A549 (cell line): Measurements from ENCODE around the gene XPOT. TPM values are rescaled to one million over a fixed set of nuclear protein-coding genes. Genes with fewer than 3 reads are reported as not detected.

Experiments
- ATAC-seq, 2 experiments: fragments of 200-7000 bp in 1 of 2; fragments of >200 bp in 1 of 2; cut with Nextera tagmentation in 1 of 2; cut with Tn5 transposase in 1 of 2; 3 replicates each; pipeline versions ENCODE4 v1.8.0 to v1.9.1; 2018 to 2020; ENCODE audit warnings: mild to moderate bottlenecking in 1 of 2, moderate library complexity in 1 of 2
- CTCF ChIA-PET: fragments of 300-600 bp; sonication (Branson Sonifier 250); formaldehyde crosslinking; extraction: SDS; loops from one replicate; lab custom pipeline; 2021; ENCODE audit warnings: antibody characterized with exemption, inconsistent platforms; lab: Yijun Ruan, JAX
- POLR2A ChIA-PET: fragments of 350-600 bp; formaldehyde crosslinking; extraction: SDS; loops from one replicate; lab custom pipeline; 2021; ENCODE audit warnings: antibody characterized with exemption, inconsistent platforms; lab: Yijun Ruan, JAX
- DNase-seq, 2 experiments: peaks; one replicate each; pipeline versions ENCODE4 v3.0.0 to v3.0.0-alpha.2; 2011 to 2016; ENCODE audit warnings: low read depth in 1 of 2, low spot score in 1 of 2
- FAIRE-seq: peaks from 2 replicates; lab custom pipeline; 2011; peaks lifted over from hg19 to GRCh38; lab: Jason Lieb, UNC
- H3K27ac ChIP-seq, 2 experiments: fragments of >200 bp; sonication (Bioruptor Twin); formaldehyde crosslinking; 3 replicates each; pipeline ENCODE4 v1.5.1; 2016 to 2017
- H3K4me1 ChIP-seq: fragments of >200 bp; sonication (Bioruptor Twin); formaldehyde crosslinking; 3 replicates; pipeline ENCODE4 v1.6.1; 2016
- H3K4me2 ChIP-seq: fragments of >200 bp; sonication (Bioruptor Twin); formaldehyde crosslinking; 3 replicates; pipeline ENCODE4 v1.6.1; 2016
- H3K4me3 ChIP-seq: fragments of >200 bp; sonication (Bioruptor Twin); formaldehyde crosslinking; 3 replicates; pipeline ENCODE4 v1.5.1; 2016
- H3K9me3 ChIP-seq: fragments of >200 bp; sonication (Bioruptor Twin); formaldehyde crosslinking; 3 replicates; pipeline ENCODE4 v1.6.1; 2016
- ATOH8 ChIP-seq: fragments of 250-450 bp; sonication (Bioruptor Pico); IDR thresholded peaks from 2 replicates; pipeline ENCODE4 v1.5.0; 2020; ENCODE audit warnings: low read depth, mild to moderate bottlenecking, moderate library complexity
- BCL3 ChIP-seq: fragments of >200 bp; sonication (Bioruptor Twin); formaldehyde crosslinking; IDR thresholded peaks from 3 replicates; pipeline ENCODE4 v1.6.1; 2016
- CBX2 ChIP-seq: fragments of 200-600 bp; sonication (generic); IDR thresholded peaks from 2 replicates; pipeline ENCODE4 v1.6.1; 2016; ENCODE audit warnings: low read depth, mild to moderate bottlenecking, borderline replicate concordance
- CBX8 ChIP-seq: fragments of 200-600 bp; sonication (generic); IDR thresholded peaks from 2 replicates; pipeline ENCODE4 v1.6.1; 2016
- CHD4 ChIP-seq: fragments of 200-600 bp; sonication (generic); IDR thresholded peaks from 2 replicates; pipeline ENCODE4 v1.6.1; 2016; ENCODE audit warnings: antibody characterized with exemption, mild to moderate bottlenecking, borderline replicate concordance
- GATA3 ChIP-seq: IDR thresholded peaks from 2 replicates; pipeline ENCODE4 v1.6.1; 2012; ENCODE audit warnings: borderline replicate concordance
- KDM1A ChIP-seq: fragments of 200-600 bp; sonication (generic); IDR thresholded peaks from 2 replicates; pipeline ENCODE4 v1.6.1; 2016; ENCODE audit warnings: low read depth, mild to moderate bottlenecking
- MAFK ChIP-seq: fragments of 450-650 bp; IDR thresholded peaks from 2 replicates; pipeline ENCODE4 v1.6.1; 2014; ENCODE audit not compliant: partially characterized antibody
- MAX ChIP-seq: IDR thresholded peaks from 2 replicates; pipeline ENCODE4 v1.6.1; 2012
- NPAS2 ChIP-seq: fragments of 250-450 bp; sonication (Bioruptor Pico); IDR thresholded peaks from 2 replicates; pipeline ENCODE4 v1.8.0; 2022; ENCODE audit warnings: mild to moderate bottlenecking, moderate library complexity, borderline replicate concordance
- POLR2A ChIP-seq: IDR thresholded peaks from 2 replicates; pipeline ENCODE4 v1.6.1; 2012; ENCODE audit warnings: mild to moderate bottlenecking, low read length
- RFX5 ChIP-seq: fragments of 450-650 bp; IDR thresholded peaks from 2 replicates; pipeline ENCODE4 v1.7.1; 2014; ENCODE audit warnings: antibody characterized with exemption, mild to moderate bottlenecking, moderate library complexity
- SMC3 ChIP-seq: fragments of >200 bp; sonication (Bioruptor Twin); formaldehyde crosslinking; IDR thresholded peaks from 3 replicates; pipeline ENCODE4 v1.6.1; 2018; ENCODE audit warnings: inconsistent platforms
- TFCP2L1 ChIP-seq: fragments of 250-450 bp; sonication (Bioruptor Pico); IDR thresholded peaks from 2 replicates; pipeline ENCODE4 v1.5.0; 2021; ENCODE audit warnings: mild to moderate bottlenecking
- TP53 ChIP-seq: fragments of 250-450 bp; sonication (Bioruptor Pico); IDR thresholded peaks from 2 replicates; pipeline ENCODE4 v1.5.0; 2021; ENCODE audit warnings: mild to moderate bottlenecking, moderate library complexity
- USF2 ChIP-seq: fragments of 450-650 bp; IDR thresholded peaks from 2 replicates; pipeline ENCODE4 v1.6.1; 2014; ENCODE audit warnings: antibody characterized with exemption
- ZFP36 ChIP-seq: fragments of 450-650 bp; IDR thresholded peaks from 2 replicates; pipeline ENCODE4 v1.6.1; 2014; ENCODE audit warnings: borderline replicate concordance; ENCODE audit not compliant: partially characterized antibody
- WGBS: methylation state at CpG from one replicate; pipeline ENCODE4 v1.1.6; 2017; ENCODE audit errors: missing lambda C conversion rate; 5-methylcytosine and 5-hydroxymethylcytosine counted together
- polyA plus RNA-seq, 4 experiments: library from polyadenylated mRNA; depleted of rRNA in 3 of 4; stranded (reverse); fragments of >200 nt; fragmentation: RNase III in 1 of 4; extraction: RNeasy Plus Mini Kit Qiagen cat#74134 plus additional on column Dnase treatment in 1 of 4; gene quantifications; 2 replicates in 3 of 4; 3 replicates in 1 of 4; pipeline ENCODE4 v1.2.3, GENCODE V29; 2011 to 2017
- TF ChIP-seq, protein P1 (sequence below): fragments of 250-450 bp; sonication (Bioruptor Pico); IDR thresholded peaks from 2 replicates; pipeline ENCODE4 v1.5.0; 2021; ENCODE audit warnings: mild to moderate bottlenecking, moderate library complexity, borderline replicate concordance
- TF ChIP-seq, protein P2 (sequence below): fragments of >200 bp; sonication (Bioruptor Twin); formaldehyde crosslinking; IDR thresholded peaks from 3 replicates; pipeline ENCODE4 v1.5.1; 2016

Gene XPOT
- polyA plus RNA-seq, 2 of the 4 experiments (the other 2 are of a cell fraction) = 65.9 to 229 TPM

GRCh38 chr12:64385468-64385867 is 18.7 kb upstream of the XPOT start:
- Histone ChIP-seq H3K4me2 (no peak overlapping the region), H3K9me3 (0 out of 3 replicates have a peak, but pooled peaks cover 6% of the 10 kb centered on the region), H3K4me1 (no peaks in the 10 kb centered on the region), H3K4me3 (no peak overlapping the region), H3K27ac (no peak overlapping the region)
- no peak for TF ChIP-seq RFX5
- TF ChIP-seq USF2 = no peak
- no peak for TF ChIP-seq GATA3
- no peak for TF ChIP-seq SMC3
- TF ChIP-seq MAX = no peak
- TF ChIP-seq, protein P1, sequence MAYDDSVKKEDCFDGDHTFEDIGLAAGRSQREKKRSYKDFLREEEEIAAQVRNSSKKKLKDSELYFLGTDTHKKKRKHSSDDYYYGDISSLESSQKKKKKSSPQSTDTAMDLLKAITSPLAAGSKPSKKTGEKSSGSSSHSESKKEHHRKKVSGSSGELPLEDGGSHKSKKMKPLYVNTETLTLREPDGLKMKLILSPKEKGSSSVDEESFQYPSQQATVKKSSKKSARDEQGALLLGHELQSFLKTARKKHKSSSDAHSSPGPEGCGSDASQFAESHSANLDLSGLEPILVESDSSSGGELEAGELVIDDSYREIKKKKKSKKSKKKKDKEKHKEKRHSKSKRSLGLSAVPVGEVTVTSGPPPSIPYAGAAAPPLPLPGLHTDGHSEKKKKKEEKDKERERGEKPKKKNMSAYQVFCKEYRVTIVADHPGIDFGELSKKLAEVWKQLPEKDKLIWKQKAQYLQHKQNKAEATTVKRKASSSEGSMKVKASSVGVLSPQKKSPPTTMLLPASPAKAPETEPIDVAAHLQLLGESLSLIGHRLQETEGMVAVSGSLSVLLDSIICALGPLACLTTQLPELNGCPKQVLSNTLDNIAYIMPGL = no peak
- no peak for TF ChIP-seq NPAS2 (CRISPR knock-in tag)
- no peak for TF ChIP-seq MAFK
- no peak for TF ChIP-seq TP53 (CRISPR knock-in tag)
- no peak for TF ChIP-seq CBX2
- no peak for TF ChIP-seq BCL3
- TF ChIP-seq CBX8 = no peak
- TF ChIP-seq POLR2A = no peak
- no peak for TF ChIP-seq ZFP36
- DNase-seq (no peak), ATAC-seq (no peak), FAIRE-seq (no peak)
- CTCF ChIA-PET = interaction anchor here (0.7 to 1.3 kb wide), 2 partner anchors 10 to 122 kb away, joined by 3 to 4 read pairs; no protein-coding TSS in a partner anchor
- POLR2A ChIA-PET = interaction anchor here (0.7 kb wide), 1 partner anchor 10 kb away, joined by 3 read pairs; no protein-coding TSS in a partner anchor
- WGBS = 29% methylated on average over 2 of the region's 2 CpGs

DNA sequence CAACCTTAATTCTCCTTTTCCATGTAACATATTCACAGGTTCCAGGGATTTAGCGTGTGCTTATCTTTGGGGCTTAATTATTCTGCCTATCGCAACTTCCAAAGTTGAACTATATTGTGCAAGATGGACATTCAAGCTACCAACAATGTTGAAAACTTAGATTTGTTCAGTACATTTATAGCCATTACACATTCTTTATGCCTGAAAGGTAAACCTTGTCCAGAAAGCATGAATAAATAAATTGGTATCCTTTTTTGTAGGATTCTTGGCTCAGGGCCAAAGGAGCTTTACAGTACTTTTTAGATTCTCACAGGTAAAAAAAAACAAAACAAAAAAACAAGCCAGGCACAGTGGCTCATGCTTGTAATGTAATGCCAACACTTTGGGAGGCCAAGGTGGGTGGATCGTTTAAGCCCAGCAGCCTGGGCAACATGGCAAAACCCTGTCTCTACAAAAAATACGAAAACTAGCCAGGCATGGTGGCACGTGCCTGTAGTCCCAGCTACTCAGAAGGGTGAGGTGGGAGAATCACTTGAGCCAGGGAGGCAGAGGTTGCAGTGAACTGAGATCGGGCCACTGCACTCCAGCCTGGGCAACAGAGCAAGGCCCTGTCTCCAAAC is 16.9 kb upstream of the XPOT start:
- H3K4me3 ChIP-seq = no peak overlapping the region
- DNase-seq = no peak
- no peaks in the 10 kb centered on the region for H3K4me1 ChIP-seq
- TF ChIP-seq TFCP2L1 (no peak), SMC3 (no peak), MAX (no peak), ATOH8 (CRISPR knock-in tag) (no peak), CHD4 (no peak), CBX8 (no peak), RFX5 (no peak), KDM1A (no peak)
- TF ChIP-seq, protein P2, sequence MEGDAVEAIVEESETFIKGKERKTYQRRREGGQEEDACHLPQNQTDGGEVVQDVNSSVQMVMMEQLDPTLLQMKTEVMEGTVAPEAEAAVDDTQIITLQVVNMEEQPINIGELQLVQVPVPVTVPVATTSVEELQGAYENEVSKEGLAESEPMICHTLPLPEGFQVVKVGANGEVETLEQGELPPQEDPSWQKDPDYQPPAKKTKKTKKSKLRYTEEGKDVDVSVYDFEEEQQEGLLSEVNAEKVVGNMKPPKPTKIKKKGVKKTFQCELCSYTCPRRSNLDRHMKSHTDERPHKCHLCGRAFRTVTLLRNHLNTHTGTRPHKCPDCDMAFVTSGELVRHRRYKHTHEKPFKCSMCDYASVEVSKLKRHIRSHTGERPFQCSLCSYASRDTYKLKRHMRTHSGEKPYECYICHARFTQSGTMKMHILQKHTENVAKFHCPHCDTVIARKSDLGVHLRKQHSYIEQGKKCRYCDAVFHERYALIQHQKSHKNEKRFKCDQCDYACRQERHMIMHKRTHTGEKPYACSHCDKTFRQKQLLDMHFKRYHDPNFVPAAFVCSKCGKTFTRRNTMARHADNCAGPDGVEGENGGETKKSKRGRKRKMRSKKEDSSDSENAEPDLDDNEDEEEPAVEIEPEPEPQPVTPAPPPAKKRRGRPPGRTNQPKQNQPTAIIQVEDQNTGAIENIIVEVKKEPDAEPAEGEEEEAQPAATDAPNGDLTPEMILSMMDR = no peak
- H3K9me3 ChIP-seq = no peaks in the 10 kb centered on the region
- H3K27ac ChIP-seq = no peak overlapping the region
- WGBS = 87% methylated on average over 6 of the region's 6 CpGs
- ChIA-PET CTCF (no interaction called here), POLR2A (no interaction called here)
- H3K4me2 ChIP-seq = no peak overlapping the region
- no peak for ATAC-seq
- FAIRE-seq = no peak
